ENCODE measurements around the gene C5AR2. TPM values are rescaled to one million over a fixed set of nuclear protein-coding genes. Genes with fewer than 3 reads are reported as not detected.
"Not testable (repeated sequence)": the region's sequence is repeated elsewhere in the genome, so short reads cannot be mapped to it uniquely, and the experiment has no call there.

C5AR2 gene
- total RNA-seq, 2 experiments from 2014 or later = 0.06 to 0.19 TPM

DNA sequence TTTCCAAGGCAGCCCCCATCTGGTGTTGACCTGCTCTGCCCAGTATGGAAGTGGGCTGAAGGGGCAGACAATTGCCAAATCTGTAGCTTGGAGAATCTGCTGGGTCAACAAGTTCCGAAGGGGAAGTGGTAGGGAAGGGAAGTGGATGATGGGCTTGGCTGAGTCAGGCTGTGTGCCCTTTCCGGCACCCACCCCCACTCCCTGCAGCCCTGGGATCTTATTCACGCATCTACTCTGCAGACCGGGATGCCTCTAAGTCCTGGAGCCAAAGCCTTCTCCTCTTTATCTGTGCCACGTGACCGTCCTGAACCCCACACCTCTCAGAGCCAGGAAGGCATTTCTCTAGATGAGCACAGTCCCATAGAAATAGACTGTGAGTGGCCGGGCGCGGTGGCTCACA is 7.5 kb upstream of the C5AR2 start:
- no peak overlapping the region for H3K27ac Mint-ChIP-seq
- no peaks in the 10 kb centered on the region for H3K9me3 Mint-ChIP-seq
- ChIA-PET POLR2A (no interaction called here), CTCF (no interaction called here)
- DNase-seq (peak in 2 of 14 experiments; percentile 62 to 73), ATAC-seq (ENCODE audit: poor library complexity) (no peak)
- H3K27me3 Mint-ChIP-seq = peaks cover 32% of the 10 kb centered on the region
- H3K27ac ChIP-seq (ENCODE audit: low read depth in 1 of 2, low read length in 2 of 2) = no peak overlapping the region
- no peak overlapping the region for H3K4me3 ChIP-seq (ENCODE audit: low read length)
- no peaks in the 10 kb centered on the region for H3K36me3 Mint-ChIP-seq (ENCODE audit: low read depth)
- H3K4me3 Mint-ChIP-seq = no peak overlapping the region
- H3K9me3 ChIP-seq (ENCODE audit: control insufficient read depth in 1 of 2, insufficient read depth in 1 of 2, low read length in 2 of 2) = no peaks in the 10 kb centered on the region
- H3K27me3 ChIP-seq (ENCODE audit: control insufficient read depth in 1 of 2, insufficient read depth in 2 of 2, low read length in 2 of 2) = peaks cover 8 to 15% of the 10 kb centered on the region in 2 experiments
- H3K4me1 Mint-ChIP-seq (ENCODE audit: low read depth) = no peaks in the 10 kb centered on the region
- H3K4me1 ChIP-seq (ENCODE audit: insufficient read depth, low read length) = no peaks in the 10 kb centered on the region
- TF ChIP-seq, protein P1, sequence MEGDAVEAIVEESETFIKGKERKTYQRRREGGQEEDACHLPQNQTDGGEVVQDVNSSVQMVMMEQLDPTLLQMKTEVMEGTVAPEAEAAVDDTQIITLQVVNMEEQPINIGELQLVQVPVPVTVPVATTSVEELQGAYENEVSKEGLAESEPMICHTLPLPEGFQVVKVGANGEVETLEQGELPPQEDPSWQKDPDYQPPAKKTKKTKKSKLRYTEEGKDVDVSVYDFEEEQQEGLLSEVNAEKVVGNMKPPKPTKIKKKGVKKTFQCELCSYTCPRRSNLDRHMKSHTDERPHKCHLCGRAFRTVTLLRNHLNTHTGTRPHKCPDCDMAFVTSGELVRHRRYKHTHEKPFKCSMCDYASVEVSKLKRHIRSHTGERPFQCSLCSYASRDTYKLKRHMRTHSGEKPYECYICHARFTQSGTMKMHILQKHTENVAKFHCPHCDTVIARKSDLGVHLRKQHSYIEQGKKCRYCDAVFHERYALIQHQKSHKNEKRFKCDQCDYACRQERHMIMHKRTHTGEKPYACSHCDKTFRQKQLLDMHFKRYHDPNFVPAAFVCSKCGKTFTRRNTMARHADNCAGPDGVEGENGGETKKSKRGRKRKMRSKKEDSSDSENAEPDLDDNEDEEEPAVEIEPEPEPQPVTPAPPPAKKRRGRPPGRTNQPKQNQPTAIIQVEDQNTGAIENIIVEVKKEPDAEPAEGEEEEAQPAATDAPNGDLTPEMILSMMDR (IDR thresholded peaks at IDR 0.05) = no peak
- no peaks in the 10 kb centered on the region for H3K36me3 ChIP-seq (ENCODE audit: insufficient read depth, low read length)
- intact Hi-C loops (cut with DNase I, micrococcal nuclease) = no loop called here

- CTCF ChIA-PET = no interaction called here
- H3K4me3 Mint-ChIP-seq = no peak overlapping the region
- ATAC-seq (ENCODE audit: poor library complexity) = no peak
Measured at GRCh38 chr19:47330466-47330869, 1.5 kb upstream of the C5AR2 start.

DNA sequence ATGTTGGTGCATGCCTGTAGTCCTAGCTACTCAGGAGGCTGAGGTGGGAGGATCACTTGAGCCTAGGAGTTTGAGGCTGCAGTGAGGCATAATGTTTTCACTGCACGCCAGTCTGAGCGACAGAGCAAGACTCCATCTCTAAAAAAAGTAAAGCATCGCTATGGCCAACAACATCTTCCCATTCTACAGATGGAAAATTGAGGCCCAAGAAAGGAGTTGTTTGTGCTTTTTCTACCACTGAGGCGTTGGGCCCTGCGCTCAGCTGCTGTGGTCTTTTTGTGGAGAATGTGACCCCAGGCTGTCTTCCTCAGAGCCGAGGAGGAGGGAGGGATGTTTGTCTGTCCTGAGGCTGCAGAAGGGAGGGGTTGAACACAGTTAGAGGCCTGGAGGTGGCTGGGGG is 485 bp upstream of the C5AR2 start:
- no peak overlapping the region for H3K4me3 Mint-ChIP-seq
- CTCF ChIA-PET = no interaction called here
- no peaks in the 10 kb centered on the region for H3K36me3 ChIP-seq (ENCODE audit: insufficient read depth, low read length)
- H3K27me3 Mint-ChIP-seq = peaks cover 4% of the 10 kb centered on the region
- POLR2A ChIA-PET = no interaction called here
- H3K4me3 ChIP-seq (ENCODE audit: low read length) = no peak overlapping the region
- intact Hi-C loops (cut with DNase I, micrococcal nuclease) = no loop called here
- TF ChIP-seq, protein P1 (IDR thresholded peaks at IDR 0.05) = no peak
- no peaks in the 10 kb centered on the region for H3K27me3 ChIP-seq (ENCODE audit: control insufficient read depth in 1 of 2, insufficient read depth in 2 of 2, low read length in 2 of 2)
- peaks cover 15% of the 10 kb centered on the region for H3K4me1 ChIP-seq (ENCODE audit: insufficient read depth, low read length)
- DNase-seq = no peak
- H3K36me3 Mint-ChIP-seq (ENCODE audit: low read depth) = no peaks in the 10 kb centered on the region
- ATAC-seq (ENCODE audit: poor library complexity) = no peak
- no peak overlapping the region for H3K27ac ChIP-seq (ENCODE audit: low read depth in 1 of 2, low read length in 2 of 2)
- H3K27ac Mint-ChIP-seq = no peak overlapping the region
- H3K9me3 Mint-ChIP-seq = no peaks in the 10 kb centered on the region
- no peaks in the 10 kb centered on the region for H3K9me3 ChIP-seq (ENCODE audit: control insufficient read depth in 1 of 2, insufficient read depth in 1 of 2, low read length in 2 of 2)
- H3K4me1 Mint-ChIP-seq (ENCODE audit: low read depth) = peaks cover 2% of the 10 kb centered on the region

More at GRCh38 chr19:47330466-47330869, 1.5 kb upstream of the C5AR2 start:
- Mint-ChIP-seq H3K27me3 (peaks cover 8% of the 10 kb centered on the region), H3K4me1 (ENCODE audit: low read depth) (no peaks in the 10 kb centered on the region), H3K36me3 (ENCODE audit: low read depth) (no peaks in the 10 kb centered on the region), H3K9me3 (no peaks in the 10 kb centered on the region), H3K27ac (no peak overlapping the region)
- Histone ChIP-seq H3K27me3 (ENCODE audit: control insufficient read depth in 1 of 2, insufficient read depth in 2 of 2, low read length in 2 of 2) (no peaks in the 10 kb centered on the region), H3K4me1 (ENCODE audit: insufficient read depth, low read length) (peaks cover 5% of the 10 kb centered on the region), H3K36me3 (ENCODE audit: insufficient read depth, low read length) (no peaks in the 10 kb centered on the region), H3K9me3 (ENCODE audit: control insufficient read depth in 1 of 2, insufficient read depth in 1 of 2, low read length in 2 of 2) (no peaks in the 10 kb centered on the region), H3K4me3 (ENCODE audit: low read length) (no peak overlapping the region), H3K27ac (ENCODE audit: low read depth in 1 of 2, low read length in 2 of 2) (no peak overlapping the region)
- DNase-seq = no peak
- POLR2A ChIA-PET = interaction anchor here (1.6 kb wide), 1 partner anchor 18 kb away, joined by 5 read pairs; the partner anchor contains the start of gene DHX34
- intact Hi-C loops (cut with DNase I, micrococcal nuclease) = no loop called here
- TF ChIP-seq, protein P1 (IDR thresholded peaks at IDR 0.05) = no peak

DNA sequence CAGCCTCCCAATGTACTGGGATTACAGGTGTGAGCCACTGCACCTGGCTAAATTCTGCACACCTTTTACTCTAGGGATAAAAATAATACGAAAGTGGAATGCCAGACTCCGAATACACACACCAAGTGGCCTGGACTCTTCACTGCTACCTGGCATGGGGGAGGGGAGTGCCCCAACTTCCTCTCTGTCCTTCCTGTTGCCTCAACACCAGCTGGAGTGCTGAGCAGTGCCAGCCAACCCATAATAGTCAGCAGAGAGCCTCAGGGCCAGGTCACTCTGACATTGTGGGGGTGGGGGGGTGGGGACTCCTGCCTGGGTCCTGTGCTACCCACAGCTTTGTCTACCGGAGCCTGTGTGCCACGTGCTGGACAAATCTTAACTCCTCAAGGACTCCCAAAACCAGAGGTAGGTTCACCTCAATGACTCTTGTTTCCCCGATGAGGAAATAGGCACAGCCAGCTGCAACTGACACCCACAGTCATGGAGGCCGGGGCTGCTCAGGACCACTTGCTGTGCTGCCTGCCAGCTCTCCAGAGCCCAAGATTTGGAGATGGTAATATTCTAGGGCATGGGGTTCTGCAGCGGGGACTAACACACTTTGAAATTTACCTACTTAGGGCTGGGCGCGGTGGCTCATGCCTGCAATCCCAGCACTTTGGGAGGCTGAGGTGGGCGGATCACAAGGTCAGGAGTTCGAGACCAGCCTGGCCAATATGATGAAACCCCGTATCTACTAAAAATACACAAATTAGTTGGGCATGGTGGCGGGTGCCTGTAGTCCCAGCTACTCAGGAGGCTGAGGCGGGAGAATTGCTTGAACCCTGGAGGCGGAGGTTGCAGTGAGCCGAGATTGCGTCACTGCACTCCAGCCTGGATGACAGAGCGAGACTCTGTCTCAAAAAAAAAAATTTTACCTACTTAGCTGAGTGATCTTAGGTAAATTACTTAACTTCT is 5.1 kb downstream of the C5AR2 start:
- peaks cover 23% of the 10 kb centered on the region for H3K4me1 ChIP-seq (ENCODE audit: insufficient read depth, low read length)
- H3K4me1 Mint-ChIP-seq (ENCODE audit: low read depth); ATAC-seq (ENCODE audit: poor library complexity); intact Hi-C loops (cut with DNase I, micrococcal nuclease); H3K4me3 Mint-ChIP-seq; H3K36me3 ChIP-seq (ENCODE audit: insufficient read depth, low read length); H3K27me3 ChIP-seq (ENCODE audit: control insufficient read depth in 1 of 2, insufficient read depth in 2 of 2, low read length in 2 of 2); H3K27ac ChIP-seq (ENCODE audit: low read depth in 1 of 2, low read length in 2 of 2); H3K27me3 Mint-ChIP-seq; H3K4me3 ChIP-seq (ENCODE audit: low read length); H3K27ac Mint-ChIP-seq; H3K9me3 Mint-ChIP-seq; H3K36me3 Mint-ChIP-seq (ENCODE audit: low read depth); H3K9me3 ChIP-seq (ENCODE audit: control insufficient read depth in 1 of 2, insufficient read depth in 1 of 2, low read length in 2 of 2): not testable (repeated sequence)
- ChIA-PET POLR2A (interaction anchor here (0.8 kb wide), 1 partner anchor 12 kb away, joined by 4 read pairs; the partner anchor contains the start of gene DHX34), CTCF (interaction anchor here (1.0 kb wide), 2 partner anchors 12 to 54 kb away, joined by 3 read pairs; partner anchors contain the start of gene DHX34)
- peak in 5 of 14 experiments; percentile 11 to 72 (median 52) for DNase-seq

Data from CD4-positive, alpha-beta T cell (primary cell).